ENCODE data around the gene GIMD1.
"Not testable (repeated sequence)": the region's sequence is repeated elsewhere in the genome, so short reads cannot be mapped to it uniquely, and the experiment has no call there.

GIMD1 gene

DNA sequence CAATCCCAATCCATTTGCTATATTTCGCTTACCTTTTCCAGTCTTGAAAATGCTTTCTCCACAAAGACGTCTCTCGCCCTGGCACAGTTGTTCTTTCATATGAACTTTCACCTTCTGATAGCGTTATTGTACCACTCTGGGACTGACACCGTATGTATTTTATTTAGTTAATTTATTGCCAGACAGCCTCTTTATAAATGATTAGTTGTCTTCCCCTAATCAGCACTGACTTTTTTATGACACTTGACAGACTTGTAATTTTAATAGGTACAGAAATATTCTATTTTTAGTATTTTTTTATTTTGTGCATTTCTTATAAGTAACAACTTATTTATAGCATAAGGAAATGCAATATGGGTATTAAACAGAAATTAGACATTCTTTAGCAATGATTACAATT is at the start of gene GIMD1:
Gene GIMD1, minus strand, starts transcription at position 101 of the 400 bp plus-strand sequence. CDS start 1,343 bp downstream, outside the sequence.
- DNase-seq (ENCODE audit: low read depth in 2 of 2) = no peak

DNA sequence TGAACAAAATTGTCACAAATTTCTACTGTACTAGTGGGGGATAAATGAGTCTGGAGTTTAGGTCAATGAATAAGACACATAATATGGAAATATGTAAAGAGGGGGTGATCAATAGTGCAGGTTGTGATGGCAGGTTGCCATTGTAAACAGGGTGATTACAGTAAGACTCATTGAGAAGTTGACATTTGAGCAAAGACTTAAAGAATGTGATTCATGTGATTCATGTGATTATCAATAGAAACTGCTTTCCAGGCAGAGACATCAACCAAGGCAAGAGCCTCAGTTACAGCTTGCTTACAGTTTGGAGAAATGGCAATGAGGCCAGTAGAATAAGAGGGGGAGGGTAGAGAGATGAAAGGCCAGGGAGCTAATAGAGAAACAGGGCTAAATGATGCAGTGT is 45.8 kb upstream of the GIMD1 start:
- DNase-seq (ENCODE audit: low read depth in 2 of 2) = no peak

DNA sequence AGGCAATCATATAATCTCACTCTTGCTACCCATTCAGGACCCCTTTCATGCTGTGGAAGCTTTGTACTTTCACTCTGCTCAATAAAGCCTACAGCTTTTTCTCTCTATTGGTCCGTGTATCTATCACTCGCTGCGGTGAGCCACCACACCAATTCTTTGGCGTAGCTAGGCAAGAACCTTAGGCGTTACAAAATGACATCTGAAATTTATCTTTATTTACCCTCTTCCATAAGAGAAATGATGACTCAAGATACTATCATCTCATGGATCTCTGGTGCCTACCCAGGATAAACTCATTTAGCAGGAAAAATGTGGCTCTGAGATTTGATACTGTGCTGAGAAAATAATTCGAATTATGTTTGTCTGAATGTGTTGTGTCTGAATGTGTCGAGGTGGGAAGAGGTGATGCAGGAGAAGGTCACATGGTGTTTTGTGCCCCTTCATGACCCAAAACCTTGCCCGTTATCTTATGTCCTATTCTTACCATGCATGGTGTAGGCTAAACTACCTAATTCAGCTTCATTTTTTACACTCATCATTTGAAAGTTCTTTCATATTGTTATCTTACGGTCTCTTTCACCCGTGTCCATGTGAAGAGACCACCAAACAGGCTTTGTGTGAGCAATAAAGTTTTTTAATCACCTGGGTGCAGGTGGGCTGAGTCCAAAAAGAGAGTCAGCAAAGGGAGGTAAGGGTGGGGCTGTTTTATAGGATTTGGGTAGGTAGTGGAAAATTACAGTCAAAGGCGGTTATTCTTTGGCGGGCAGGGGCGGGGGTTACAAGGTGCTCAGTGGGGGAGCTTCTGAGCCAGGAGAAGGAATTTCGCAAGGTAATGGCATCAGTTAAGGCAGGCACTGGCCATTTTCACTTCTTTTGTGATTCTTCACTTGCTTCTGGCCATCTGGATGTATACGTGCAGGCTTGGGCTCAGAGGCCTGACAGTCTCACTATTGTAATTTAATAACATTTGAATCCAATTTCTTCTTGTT is 41.6 kb upstream of the GIMD1 start:
- DNase-seq (ENCODE audit: low read depth in 2 of 2) = no peak

DNA sequence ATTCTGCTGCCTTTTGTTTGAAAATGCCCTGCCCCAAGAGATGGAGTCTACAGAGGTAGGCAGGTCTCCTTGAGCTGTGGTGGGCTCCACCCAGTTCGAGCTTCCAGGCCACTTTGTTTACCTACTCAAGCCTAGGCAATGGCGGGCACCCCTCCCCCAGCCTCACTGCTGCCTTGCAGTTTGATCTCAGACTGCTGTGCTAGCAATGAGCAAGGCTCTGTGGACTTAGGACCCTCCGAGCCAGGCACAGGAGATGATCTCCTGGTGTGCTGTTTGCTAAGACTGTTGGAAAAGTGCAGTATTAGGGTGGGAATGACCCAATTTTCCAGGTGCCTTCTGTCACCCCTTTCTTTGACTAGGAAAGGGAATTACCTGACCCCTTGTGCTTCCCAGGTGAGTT is 39.4 kb upstream of the GIMD1 start:
- DNase-seq (ENCODE audit: low read depth in 2 of 2) = not testable (repeated sequence)

DNA sequence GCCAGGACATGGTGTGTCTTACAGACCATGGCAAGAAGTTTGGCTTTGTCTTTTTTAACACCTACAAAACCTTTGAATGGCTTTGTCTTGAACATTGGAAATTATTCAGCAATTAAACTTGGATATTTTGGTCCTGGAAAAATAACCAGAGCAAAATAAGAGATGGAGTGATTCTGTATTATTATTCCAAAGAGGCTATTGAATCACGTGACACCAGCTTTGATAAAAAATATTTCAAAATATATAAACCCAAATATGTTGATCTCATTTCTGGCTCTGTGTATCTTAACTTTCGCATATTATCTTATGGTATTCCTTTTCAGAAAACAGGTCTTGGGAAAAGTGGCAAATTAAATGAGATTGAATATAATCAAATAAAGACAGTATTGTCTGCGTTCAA is 32.6 kb upstream of the GIMD1 start:
- DNase-seq (ENCODE audit: low read depth in 2 of 2) = no peak

DNA sequence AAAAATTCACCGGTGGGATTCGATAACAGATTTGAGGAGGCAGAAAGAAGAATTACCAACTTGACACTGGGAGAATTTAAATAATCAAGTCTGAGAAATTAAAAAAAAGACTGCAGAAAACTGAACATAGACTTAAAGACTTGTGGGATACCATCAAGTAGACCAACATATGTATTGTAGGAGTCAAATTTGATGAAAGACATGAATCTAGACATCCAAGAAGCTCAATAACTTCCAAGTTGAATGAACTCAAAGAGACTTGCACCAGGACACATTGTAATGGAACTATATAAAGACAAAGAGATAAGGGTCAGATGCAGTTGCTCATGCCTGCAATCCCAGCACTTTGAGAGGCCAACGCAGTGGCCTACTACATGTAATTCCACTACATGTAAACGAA is 30.3 kb upstream of the GIMD1 start:
- not testable (repeated sequence) for DNase-seq (ENCODE audit: low read depth in 2 of 2)

DNA sequence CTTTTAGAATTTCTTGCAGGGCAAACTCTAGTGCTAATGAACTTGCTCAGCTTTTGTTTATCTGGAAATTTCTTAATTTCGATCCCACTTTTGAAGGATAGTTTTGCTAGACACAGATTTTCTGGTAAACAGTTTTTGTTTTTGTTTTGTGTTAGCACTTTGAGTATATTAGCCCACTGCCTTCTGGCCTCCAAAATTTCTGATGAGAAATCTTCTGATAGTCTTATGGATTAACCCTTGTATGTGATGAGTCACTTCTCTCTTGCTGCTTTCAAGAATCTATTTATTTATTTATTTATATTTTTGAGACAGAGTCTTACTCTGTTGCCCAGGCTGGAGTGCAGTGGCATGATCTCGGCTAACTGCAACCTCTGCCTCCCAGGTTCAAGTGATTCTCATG is 27.0 kb upstream of the GIMD1 start:
- DNase-seq (ENCODE audit: low read depth in 2 of 2) = no peak

DNA sequence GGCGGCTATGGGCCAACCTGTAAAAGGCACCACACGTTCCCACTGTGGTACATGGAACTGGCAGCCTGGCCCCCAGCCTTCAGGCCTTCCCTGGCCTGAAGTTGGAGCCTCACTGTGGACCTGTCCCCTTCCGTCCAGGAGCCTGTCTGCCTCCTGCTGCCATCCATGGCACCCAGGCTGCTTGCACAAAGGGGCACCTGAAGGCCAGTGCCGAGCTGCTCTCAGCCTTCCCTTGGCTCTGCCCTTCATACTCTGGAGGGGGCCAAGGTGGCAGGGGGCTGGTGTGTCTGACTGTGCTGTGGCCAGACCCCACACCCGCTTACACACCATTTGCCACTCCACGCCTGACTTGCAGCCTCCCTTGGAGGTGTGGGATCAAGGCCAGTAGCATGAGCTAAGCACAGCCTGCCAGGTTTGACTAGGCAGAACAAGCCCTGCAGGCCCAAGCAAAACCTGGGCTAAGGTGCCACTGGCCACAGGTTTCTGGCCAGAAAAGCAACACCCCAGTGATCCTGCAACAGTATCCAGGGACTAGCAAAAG is 17.3 kb upstream of the GIMD1 start:
- DNase-seq (ENCODE audit: low read depth in 2 of 2) = no peak

DNA sequence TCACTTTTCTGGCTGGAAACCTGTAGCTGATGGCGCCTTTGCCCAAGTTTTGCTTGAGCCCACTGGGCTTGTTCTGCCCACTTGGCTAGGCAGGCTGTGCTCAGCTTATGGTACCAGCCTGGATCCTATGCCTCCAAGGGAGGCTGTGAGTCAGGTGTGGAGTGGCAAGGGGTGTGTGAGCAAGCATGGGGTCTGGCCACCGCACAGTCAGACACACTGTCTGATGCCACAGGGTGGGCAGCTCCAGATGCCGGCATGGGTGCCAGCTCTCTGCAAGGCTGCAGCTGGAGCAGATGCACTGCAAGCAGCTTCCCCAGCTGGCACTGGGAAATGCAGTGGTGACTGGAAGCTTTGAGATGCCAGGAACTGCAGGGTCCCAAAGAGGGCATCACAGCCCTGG is 16.3 kb upstream of the GIMD1 start:
- no peak for DNase-seq (ENCODE audit: low read depth in 2 of 2)

DNA sequence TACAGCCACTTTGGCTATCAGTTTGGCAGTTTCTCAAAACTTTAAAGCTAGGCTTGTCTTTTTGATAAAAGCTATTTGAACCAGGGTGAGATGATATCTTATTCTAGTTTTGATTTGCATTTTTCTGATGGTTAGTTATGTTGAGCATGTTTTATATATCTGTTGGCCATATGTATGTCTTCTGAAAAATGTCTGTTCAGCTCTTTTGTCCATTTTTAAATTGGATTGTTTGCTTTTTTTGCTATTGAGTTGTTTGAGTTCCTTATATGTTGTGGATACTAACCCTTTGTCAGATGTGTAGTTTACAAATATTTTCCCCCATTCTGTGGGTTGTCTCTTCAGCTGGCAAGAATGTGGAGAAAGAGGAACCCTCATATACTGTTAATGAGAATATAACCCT is 11.6 kb upstream of the GIMD1 start:
- DNase-seq (ENCODE audit: low read depth in 2 of 2) = no peak

DNA sequence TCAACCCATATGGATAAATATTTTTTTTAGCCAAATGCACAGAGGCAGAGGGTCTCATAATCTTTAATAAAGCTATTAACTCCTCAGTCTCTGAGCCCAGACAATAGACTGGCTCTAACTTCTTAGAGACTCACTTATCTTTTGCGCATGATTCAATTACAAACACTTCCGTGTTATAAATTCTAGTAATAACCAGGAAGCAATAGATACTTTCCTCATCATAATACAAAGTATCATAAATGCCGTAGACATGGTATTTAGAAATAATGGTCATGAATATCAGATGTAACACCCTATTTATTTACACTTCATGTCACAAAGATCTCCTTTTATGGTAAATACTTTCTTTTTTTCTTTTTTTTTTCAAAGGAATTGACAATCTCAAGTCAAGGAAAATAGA is 4.4 kb upstream of the GIMD1 start:
- DNase-seq (ENCODE audit: low read depth in 2 of 2) = no peak

DNA sequence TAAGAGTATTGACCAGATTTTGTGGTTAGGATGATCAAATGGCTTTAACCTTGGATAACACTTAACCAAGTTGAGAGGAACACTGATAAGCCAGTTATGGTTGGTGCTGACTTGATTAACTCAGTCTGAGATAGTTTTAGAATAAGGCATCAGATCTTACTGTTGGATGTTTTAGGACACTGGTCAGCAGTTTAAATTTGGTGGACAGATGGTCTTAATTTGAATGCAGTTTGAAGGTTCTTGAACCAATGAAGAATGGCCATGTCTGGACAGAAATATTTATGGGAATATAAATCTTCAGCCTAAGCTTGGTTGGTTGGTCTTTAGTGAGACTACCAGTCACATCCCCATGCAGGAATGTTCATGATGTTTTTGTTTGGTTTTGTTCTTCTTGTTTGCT is 2.6 kb upstream of the GIMD1 start:
- DNase-seq (ENCODE audit: low read depth in 2 of 2) = no peak

DNA sequence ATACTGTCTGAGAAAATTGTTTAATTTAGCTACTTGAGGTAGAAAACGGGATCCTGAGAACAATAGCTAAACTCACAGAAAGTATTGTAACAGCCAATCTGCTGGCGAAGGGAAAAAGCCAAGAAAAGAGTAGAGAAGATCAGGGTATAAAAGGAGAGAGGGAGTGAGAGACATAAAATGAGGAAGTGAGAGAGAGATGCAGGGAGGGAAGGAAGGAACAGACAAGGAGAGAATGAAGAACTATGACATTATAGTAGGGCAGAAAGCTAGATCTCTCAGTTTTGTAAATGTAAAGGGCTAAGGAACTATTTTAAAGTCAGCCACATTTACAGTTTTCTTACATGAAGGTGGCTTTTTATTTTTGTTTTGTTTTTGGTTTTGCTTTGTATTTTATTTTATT is 1.6 kb upstream of the GIMD1 start:
- no peak for DNase-seq (ENCODE audit: low read depth in 2 of 2)

DNA sequence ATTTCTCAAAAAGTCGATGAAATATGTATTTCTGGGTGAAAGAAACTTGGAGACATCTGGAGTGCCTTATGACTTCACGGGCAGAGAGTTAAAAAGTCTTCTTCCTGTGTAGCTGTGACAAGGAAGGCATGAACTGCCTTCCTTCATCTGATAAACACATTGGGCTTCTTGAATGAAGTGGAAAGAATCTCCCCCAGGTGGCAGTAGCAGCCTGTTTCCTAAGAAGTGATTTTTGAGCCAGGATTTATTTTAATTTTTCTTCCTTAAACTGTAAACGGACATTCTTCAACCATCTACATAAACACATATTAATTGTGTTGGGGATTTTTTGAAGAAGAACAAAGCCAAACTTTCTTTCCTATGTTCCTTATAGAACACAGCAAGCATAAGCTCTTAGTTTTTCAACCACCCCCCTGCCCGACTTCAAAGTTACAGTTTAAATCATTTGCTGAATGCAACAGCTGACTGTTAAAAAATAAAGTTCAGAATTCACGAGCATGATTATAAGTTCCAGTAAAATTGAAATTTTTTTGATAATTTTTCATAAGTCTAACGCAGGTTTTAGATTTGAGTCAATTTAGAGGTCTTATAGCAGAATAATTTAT is 980 bp upstream of the GIMD1 start:
- DNase-seq (ENCODE audit: low read depth in 2 of 2) = no peak

DNA sequence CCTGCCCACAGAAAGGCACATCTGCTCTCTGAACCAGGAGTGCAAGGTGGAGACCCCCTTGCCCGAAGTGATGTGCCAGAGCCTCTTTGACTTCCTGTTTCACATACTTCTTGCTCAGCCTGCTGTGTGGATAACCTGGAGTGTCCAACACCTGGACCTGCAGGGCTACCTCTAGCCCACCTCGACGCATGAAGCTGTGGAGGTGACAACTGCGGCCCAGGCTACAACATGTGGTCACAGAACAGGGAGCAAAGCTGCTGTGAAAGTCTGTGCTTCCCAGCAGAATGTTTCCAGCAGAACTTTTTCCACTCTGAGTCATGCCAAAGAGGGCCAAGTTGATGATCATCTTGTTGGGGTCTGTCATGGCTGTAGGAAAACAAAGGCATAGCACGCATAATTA is 1.5 kb downstream of the GIMD1 start:
- DNase-seq (ENCODE audit: low read depth in 2 of 2) = no peak

DNA sequence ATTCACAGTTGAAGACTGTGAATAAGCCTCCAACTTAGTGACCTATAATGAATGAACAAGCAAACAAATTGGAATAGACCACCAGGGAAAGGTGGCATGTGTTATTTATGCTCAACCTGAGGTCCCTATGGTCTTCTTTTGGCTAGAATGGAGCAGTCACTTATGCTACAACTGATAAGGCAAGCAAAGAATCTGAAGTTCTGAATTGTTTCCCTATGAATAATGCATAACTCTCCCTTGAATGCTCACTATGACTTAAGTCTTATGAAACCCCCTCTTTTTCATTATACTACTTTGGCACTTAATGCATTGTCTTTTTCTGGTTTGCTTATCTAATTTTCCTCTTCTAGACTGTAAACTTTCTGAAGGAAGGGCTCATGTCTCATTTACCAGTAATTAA is 2.6 kb downstream of the GIMD1 start:
- DNase-seq (ENCODE audit: low read depth in 2 of 2) = no peak

DNA sequence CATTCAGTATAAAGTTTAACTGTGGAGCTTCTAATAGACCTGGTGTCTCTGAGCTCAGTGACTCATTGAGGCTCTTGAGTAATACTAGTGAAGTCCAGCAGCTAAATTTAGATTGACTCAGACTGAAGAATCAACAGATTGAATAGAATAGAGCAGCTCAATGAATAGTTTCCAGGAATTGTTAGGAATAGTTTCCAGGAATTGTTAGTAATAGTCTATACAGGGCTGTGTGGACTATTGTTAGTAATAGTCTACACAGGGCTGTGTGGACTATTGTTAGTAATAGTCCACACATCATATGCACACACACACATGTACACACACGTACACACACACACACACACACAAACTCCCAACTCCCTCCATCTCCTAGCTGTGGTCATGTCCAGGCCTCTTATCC is 3.0 kb downstream of the GIMD1 start:
- no peak for DNase-seq (ENCODE audit: low read depth in 2 of 2)

DNA sequence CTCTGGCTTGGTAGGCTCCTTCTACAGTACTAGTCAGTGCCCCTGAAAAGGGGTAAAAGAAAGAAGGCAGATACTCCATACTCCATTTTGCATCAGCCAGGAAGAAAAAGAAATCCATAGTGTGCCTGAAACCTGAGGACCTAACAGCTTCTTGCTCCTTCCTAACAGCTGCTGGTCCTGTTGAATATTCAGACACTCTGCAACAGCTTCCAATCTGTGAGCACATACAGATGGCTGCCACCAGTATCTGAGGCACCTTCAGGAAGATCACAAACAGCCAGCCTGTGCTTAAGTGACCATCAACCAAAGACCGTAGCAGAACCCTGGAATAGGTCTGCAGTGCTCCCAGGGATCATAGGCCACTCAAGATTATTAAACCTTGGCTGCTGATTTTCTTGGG is 4.3 kb downstream of the GIMD1 start:
- DNase-seq (ENCODE audit: low read depth in 2 of 2) = no peak

DNA sequence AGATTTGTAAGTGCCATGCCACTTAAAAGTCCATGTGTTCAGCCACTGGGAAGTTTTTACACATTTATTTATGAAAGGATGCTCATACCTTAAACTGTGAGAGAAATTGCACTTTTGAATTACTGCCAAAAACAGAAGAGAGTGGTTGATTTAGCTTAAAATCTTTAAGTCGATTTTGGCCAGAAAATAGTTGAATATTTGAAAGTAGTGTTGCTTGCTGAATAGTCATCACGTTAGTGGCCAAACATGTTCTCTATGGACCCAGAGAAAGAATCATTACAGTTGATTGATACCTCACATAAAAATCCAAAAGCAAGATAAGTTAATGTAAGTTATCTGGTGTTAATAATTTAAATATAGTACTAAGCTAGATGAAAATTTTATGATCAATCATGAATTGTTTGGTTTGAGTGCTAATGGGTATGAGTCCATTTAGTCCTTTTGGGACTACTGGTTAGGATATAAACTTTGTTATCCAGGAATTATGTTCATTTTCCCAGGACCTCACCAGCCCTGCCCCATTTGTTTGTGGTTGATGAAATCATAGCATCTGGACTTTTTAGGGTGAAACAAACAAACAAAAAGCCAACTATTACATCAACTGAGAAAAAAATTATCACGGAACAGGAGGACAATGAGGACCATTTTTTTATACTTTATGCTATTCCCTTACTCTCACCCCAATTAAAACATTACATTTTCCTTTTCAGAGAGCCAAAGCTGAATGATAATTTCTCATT is 6.3 kb downstream of the GIMD1 start:
- DNase-seq (ENCODE audit: low read depth in 2 of 2) = no peak

DNA sequence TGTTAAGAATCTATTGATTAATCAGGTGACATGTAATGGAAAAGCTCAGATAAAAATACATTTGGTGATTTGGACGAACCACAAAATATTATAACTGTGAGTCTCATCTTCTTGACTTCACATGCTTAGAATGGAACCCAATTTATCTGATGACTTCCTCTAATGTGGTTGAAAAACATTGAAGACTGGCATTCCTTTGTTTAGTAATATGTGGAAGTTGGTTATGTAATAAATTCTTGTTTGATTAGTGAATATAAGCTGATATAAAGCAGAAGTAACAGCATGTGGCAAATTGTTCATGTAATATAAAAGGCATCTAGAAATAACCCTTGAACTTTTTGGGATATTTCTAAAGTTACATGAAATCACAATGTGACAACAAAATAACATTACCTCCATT is 9.7 kb downstream of the GIMD1 start:
- DNase-seq (ENCODE audit: low read depth in 2 of 2) = no peak

DNA sequence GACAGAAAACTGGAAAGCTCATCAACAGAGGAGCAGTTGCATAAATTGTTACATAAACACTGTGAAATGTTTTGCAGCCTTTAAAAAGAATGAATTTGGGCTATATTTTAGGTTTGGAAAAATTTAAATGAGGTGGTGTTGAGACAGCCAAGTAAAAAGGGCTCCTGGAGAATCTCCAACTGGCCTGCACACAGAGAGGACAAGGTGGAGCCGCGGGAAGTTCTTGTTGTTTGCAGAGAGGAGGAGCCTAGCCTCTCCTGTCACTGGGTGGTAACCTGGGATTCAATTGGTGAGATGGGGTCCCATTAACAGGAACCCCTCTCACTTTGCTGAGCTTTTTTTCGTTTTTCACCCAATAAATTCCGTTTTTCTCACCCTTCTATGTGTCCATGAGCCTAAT is 13.4 kb downstream of the GIMD1 start:
- DNase-seq (ENCODE audit: low read depth in 2 of 2) = no peak

DNA sequence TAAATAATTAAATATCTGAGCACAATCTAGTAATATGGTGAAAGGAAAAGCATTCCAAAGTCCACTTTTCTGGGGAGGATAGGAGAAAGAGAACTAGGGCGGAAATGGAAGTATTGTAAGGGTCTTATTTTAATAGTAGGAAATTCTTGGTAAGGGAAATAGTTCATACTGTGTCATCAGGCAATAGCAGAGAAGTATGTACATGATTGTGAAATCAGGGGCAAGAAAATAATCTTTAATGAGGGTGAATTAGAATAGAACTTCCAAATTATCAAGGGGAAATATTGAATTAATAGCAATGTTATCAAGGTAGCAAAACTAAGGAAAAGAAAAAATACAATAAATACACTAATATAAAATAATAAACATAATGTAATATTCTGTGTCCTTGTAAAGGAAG is 14.8 kb downstream of the GIMD1 start:
- no peak for DNase-seq (ENCODE audit: low read depth in 2 of 2)
